ENCODE measurements around the gene AEBP1.

Gene AEBP1

GRCh38 chr7:44149571-44150465 is 45.7 kb downstream of the AEBP1 start:
- H3K4me3 ChIP-seq (replicated peaks; ENCODE audit: insufficient read depth, low read length) = no peak overlapping the region
- no peak overlapping the region for H3K27ac ChIP-seq (replicated peaks)
- peaks cover 6% of the 10 kb centered on the region for H3K27me3 ChIP-seq (ENCODE audit: insufficient read depth, poor library complexity, severe bottlenecking)
- TF ChIP-seq GABPA (IDR thresholded peaks at IDR 0.05; ENCODE audit: low read depth) (no peak), CTCF (IDR thresholded peaks at IDR 0.05; ENCODE audit: insufficient read depth, low read length) (no peak), SPI1 (IDR thresholded peaks at IDR 0.05; ENCODE audit: borderline replicate concordance, low read depth) (no peak), REST (IDR thresholded peaks at IDR 0.05; ENCODE audit: insufficient replicate concordance, low read depth) (no peak), POLR2AphosphoS5 (IDR thresholded peaks at IDR 0.05; ENCODE audit: low read depth) (no peak)
- no peak for DNase-seq (ENCODE audit: low read depth in 1 of 2, low spot score in 1 of 2)

GRCh38 chr7:44150466-44150832 is 46.3 kb downstream of the AEBP1 start:
- H3K27me3 ChIP-seq (ENCODE audit: insufficient read depth, poor library complexity, severe bottlenecking) = peaks cover 4% of the 10 kb centered on the region
- H3K4me3 ChIP-seq (replicated peaks; ENCODE audit: insufficient read depth, low read length) = no peak overlapping the region
- no peak for DNase-seq (ENCODE audit: low read depth in 1 of 2, low spot score in 1 of 2)
- TF ChIP-seq CTCF (IDR thresholded peaks at IDR 0.05; ENCODE audit: insufficient read depth, low read length) (no peak), GABPA (IDR thresholded peaks at IDR 0.05; ENCODE audit: low read depth) (no peak), SPI1 (IDR thresholded peaks at IDR 0.05; ENCODE audit: borderline replicate concordance, low read depth) (no peak), POLR2AphosphoS5 (IDR thresholded peaks at IDR 0.05; ENCODE audit: low read depth) (no peak), REST (IDR thresholded peaks at IDR 0.05; ENCODE audit: insufficient replicate concordance, low read depth) (no peak)
- H3K27ac ChIP-seq (replicated peaks) = no peak overlapping the region

DNA sequence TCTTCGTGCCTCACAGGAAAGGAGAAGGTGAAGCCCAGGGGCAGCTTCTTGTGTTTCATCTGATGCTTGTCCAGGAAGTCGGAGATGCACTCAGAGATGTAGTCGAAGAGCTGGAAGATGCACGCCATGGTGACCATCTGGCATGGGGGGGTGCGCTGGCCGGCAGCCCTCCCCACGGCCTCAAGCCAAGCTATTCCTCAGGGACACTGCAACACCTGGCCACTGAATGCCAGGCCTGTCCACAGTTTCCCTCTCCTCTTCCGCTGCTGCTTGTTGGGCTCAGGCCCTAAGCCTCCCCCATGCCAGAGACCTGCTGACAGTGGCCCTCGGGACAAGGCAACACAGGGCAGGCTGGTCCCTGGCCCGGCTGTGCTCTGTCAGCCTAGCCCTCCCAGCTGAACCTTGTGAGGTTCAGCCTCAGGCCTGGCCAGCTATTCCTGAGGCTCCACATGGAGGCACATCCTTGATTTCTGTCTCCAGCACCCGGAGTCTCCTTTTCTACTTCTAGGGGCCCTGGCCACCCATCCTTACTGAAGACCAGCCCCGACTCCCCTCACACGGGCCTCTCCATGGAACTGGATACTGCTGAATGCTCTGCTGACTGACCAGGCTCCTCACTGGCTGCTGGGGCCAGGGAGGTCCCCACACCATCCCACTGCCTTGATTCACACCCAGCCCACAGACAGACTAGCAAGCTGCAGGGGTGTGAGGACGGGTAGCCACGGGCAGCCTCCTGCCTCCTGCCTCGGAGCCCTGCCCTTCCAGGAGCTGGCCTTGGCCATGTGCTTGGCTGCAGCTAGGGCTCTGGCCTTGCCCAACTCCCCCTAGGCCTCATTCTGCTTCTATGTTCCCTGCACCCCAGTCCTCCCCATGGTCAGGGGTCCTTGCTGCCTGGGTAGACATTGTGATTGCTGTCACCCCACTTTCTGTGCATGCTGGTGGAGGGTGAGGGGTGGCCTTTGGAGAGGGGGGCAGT is 47.1 kb downstream of the AEBP1 start:
- DNase-seq (ENCODE audit: low read depth in 1 of 2, low spot score in 1 of 2) = no peak
- no peak overlapping the region for H3K4me3 ChIP-seq (replicated peaks; ENCODE audit: insufficient read depth, low read length)
- no peak for TF ChIP-seq GABPA (IDR thresholded peaks at IDR 0.05; ENCODE audit: low read depth)
- no peak for TF ChIP-seq CTCF (IDR thresholded peaks at IDR 0.05; ENCODE audit: insufficient read depth, low read length)
- TF ChIP-seq REST (IDR thresholded peaks at IDR 0.05; ENCODE audit: insufficient replicate concordance, low read depth) = no peak
- TF ChIP-seq SPI1 (IDR thresholded peaks at IDR 0.05; ENCODE audit: borderline replicate concordance, low read depth) = no peak
- no peak for TF ChIP-seq POLR2AphosphoS5 (IDR thresholded peaks at IDR 0.05; ENCODE audit: low read depth)
- no peak overlapping the region for H3K27ac ChIP-seq (replicated peaks)
- H3K27me3 ChIP-seq (ENCODE audit: insufficient read depth, poor library complexity, severe bottlenecking) = no peaks in the 10 kb centered on the region

Data from HL-60 (cell line).